Peyer's patch (tissue), 4 donors: ENCODE measurements around the gene PLCXD1. TPM values are rescaled to one million over a fixed set of nuclear protein-coding genes. Genes with fewer than 3 reads are reported as not detected.

ENCODE experiments used
- DNase-seq, 3 donors: peaks; one replicate each; pipeline ENCODE4 v3.0.0-alpha.2; 2017 to 2019
- H3K27ac ChIP-seq, 4 donors: fragments of 200-600 bp; sonication (generic); one replicate each; pipeline ENCODE4 v1.5.1; 2016 to 2019
- H3K27me3 ChIP-seq, 2 donors: fragments of 200-600 bp; sonication (generic); one replicate each; pipeline ENCODE4 v1.5.1; 2019
- H3K36me3 ChIP-seq, 3 donors: fragments of 200-600 bp; sonication (generic); one replicate each; pipeline ENCODE4 v1.5.1; 2016 to 2019
- H3K4me1 ChIP-seq, 4 donors: fragments of 200-600 bp; sonication (generic); one replicate each; pipeline ENCODE4 v1.5.1; 2016 to 2019
- H3K4me3 ChIP-seq, 4 donors: fragments of 200-600 bp; sonication (generic); 1 replicate in 3 of 4; 2 replicates in 1 of 4; pipeline ENCODE4 v1.5.1; 2016 to 2019; ENCODE audit warnings: mild to moderate bottlenecking in 1 of 4
- H3K9me3 ChIP-seq, 4 donors: fragments of 200-600 bp; sonication (generic); one replicate each; pipeline ENCODE4 v1.5.1; 2016 to 2019; ENCODE audit warnings: mild to moderate bottlenecking in 1 of 4
- CTCF ChIP-seq, 6 experiments: fragments of 450-650 bp in 4 of 6; fragments of 200-600 bp in 2 of 6; sonication (generic) in 1 of 6; IDR thresholded peaks; one replicate each; pipeline ENCODE4 v1.5.1; 2017 to 2019; ENCODE audit warnings: antibody characterized with exemption in 6 of 6, mild to moderate bottlenecking in 3 of 6, moderate library complexity in 1 of 6
- POLR2A ChIP-seq, 2 donors: fragments of 450-650 bp; IDR thresholded peaks; one replicate each; pipeline ENCODE4 v1.5.1; 2017; ENCODE audit warnings: antibody characterized with exemption in 2 of 2, mild to moderate bottlenecking in 2 of 2, moderate library complexity in 2 of 2
- total RNA-seq, 4 donors: library from RNA; depleted of rRNA; stranded (reverse); fragments of >200 nt; gene quantifications; one replicate each; pipeline ENCODE4 v1.1.0, GENCODE V29; 2016

The PLCXD1 gene
- total RNA-seq, 4 donors from 2014 or later = 12.7 to 73.4 (median 18.9) TPM

- DNase-seq = no peak
- Histone ChIP-seq H3K9me3 (no peaks in the 10 kb centered on the region), H3K27me3 (no peaks in the 10 kb centered on the region), H3K4me3 (no peak overlapping the region), H3K27ac (no peak overlapping the region), H3K4me1 (peaks cover 0 to 8% (median 0%) of the 10 kb centered on the region in 4 donors), H3K36me3 (no peaks in the 10 kb centered on the region)
- no peak for TF ChIP-seq CTCF (IDR thresholded peaks at IDR 0.05)
- TF ChIP-seq POLR2A (IDR thresholded peaks at IDR 0.05) = no peak
Observed at GRCh38 chrX:264634-265455, 16.3 kb upstream of the PLCXD1 start.

- Histone ChIP-seq H3K27ac (no peak overlapping the region), H3K9me3 (no peaks in the 10 kb centered on the region), H3K4me3 (no peak overlapping the region), H3K36me3 (no peaks in the 10 kb centered on the region), H3K4me1 (peaks cover 0 to 8% (median 0%) of the 10 kb centered on the region in 4 donors), H3K27me3 (no peaks in the 10 kb centered on the region)
- no peak for DNase-seq
- no peak for TF ChIP-seq CTCF (IDR thresholded peaks at IDR 0.05)
- TF ChIP-seq POLR2A (IDR thresholded peaks at IDR 0.05) = no peak
Observed at GRCh38 chrX:265502-265901, 15.7 kb upstream of the PLCXD1 start.

GRCh38 chrX:267771-268261 lies 13.4 kb upstream of the PLCXD1 start:
- TF ChIP-seq POLR2A (IDR thresholded peaks at IDR 0.05) (no peak), CTCF (IDR thresholded peaks at IDR 0.05) (no peak)
- DNase-seq = peak in 2 of 3 donors; percentile 14 to 51
- no peaks in the 10 kb centered on the region for H3K9me3 ChIP-seq
- no peaks in the 10 kb centered on the region for H3K36me3 ChIP-seq
- no peaks in the 10 kb centered on the region for H3K27me3 ChIP-seq
- no peaks in the 10 kb centered on the region for H3K4me1 ChIP-seq
- H3K27ac ChIP-seq = no peak overlapping the region
- no peak overlapping the region for H3K4me3 ChIP-seq

- H3K27me3 ChIP-seq = no peaks in the 10 kb centered on the region
- H3K4me1 ChIP-seq = peaks cover 0 to 10% (median 3%) of the 10 kb centered on the region in 4 donors
- peak in 2 of 3 donors; percentile 6 to 40 for DNase-seq
- no peak overlapping the region for H3K27ac ChIP-seq
- no peaks in the 10 kb centered on the region for H3K36me3 ChIP-seq
- H3K9me3 ChIP-seq = no peaks in the 10 kb centered on the region
- H3K4me3 ChIP-seq = no peak overlapping the region
- TF ChIP-seq POLR2A (IDR thresholded peaks at IDR 0.05) (no peak), CTCF (IDR thresholded peaks at IDR 0.05) (no peak)
Observed at GRCh38 chrX:270848-271367, 10.3 kb upstream of the PLCXD1 start.

GRCh38 chrX:274904-275475 lies 6.2 kb upstream of the PLCXD1 start:
- H3K36me3 ChIP-seq = no peaks in the 10 kb centered on the region
- H3K27ac ChIP-seq = peak overlapping the region in 3 of 4 donors; percentile 7 to 76 (median 51)
- peak overlapping the region in 2 of 4 donors; percentile 72 to 74 for H3K4me3 ChIP-seq
- no peaks in the 10 kb centered on the region for H3K9me3 ChIP-seq
- DNase-seq = peak in 2 of 3 donors; percentile 72
- TF ChIP-seq POLR2A (IDR thresholded peaks at IDR 0.05) (no peak), CTCF (IDR thresholded peaks at IDR 0.05) (no peak)
- H3K27me3 ChIP-seq = no peaks in the 10 kb centered on the region
- H3K4me1 ChIP-seq = peaks cover 0 to 19% (median 11%) of the 10 kb centered on the region in 4 donors
